ENCODE measurements around the gene OCRL. TPM values are rescaled to one million over a fixed set of nuclear protein-coding genes. Genes with fewer than 3 reads are reported as not detected.
A peak's percentile ranks its signal among the peaks of the same experiment; 100 is the strongest.

OCRL gene
- polyA plus RNA-seq, 1 of the 3 experiments (the other 2 are of a cell fraction): 18.6 TPM

DNA sequence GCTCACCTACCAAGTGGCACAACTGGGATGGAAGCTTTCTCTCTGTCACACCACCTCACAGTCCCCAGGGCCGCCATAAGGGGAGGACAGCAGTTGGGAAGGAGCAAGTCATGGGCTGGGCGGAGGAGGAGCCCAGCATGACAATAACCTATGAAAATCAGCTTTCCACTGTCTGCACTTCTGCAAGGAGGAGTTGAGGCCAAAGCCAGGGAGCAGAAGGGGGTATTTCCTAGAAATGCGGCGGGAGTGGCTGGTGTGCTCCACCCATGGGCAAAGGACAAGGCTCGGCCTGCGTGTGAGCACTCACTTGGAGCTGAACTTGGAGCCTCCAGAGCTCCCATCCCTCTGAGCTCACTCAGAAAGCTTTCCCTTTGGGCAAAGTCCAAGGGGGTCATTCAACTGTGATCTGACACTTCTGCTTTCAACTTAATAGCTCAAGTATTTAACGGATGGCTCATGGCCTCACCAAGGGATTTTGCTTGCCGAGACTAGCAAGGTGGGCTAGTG is 96.2 kb downstream of the OCRL start:
- Histone ChIP-seq H4K20me1 (ENCODE audit: insufficient read depth) (no peaks in the 10 kb centered on the region), H3K79me2 (ENCODE audit: insufficient read depth) (no peaks in the 10 kb centered on the region), H3K4me1 (ENCODE audit: control insufficient read depth in 1 of 2, insufficient read depth in 2 of 2, low read depth in 1 of 2, low read length in 1 of 2) (peaks cover 0 to 8% of the 10 kb centered on the region in 2 experiments; a peak in 1 of 4 replicates), H3K27ac (ENCODE audit: low read depth in 2 of 2, low read length in 1 of 2) (no peak overlapping the region), H3K9me3 (no peaks in the 10 kb centered on the region), H3F3A (replicated peaks; ENCODE audit: insufficient read depth) (no peaks in the 10 kb centered on the region), H3K9ac (no peak overlapping the region), H3K27me3 (ENCODE audit: insufficient read depth) (peaks cover 17% of the 10 kb centered on the region; the same call in 1 of the 2 replicates), H3K36me3 (replicated peaks in 1 of 2; ENCODE audit: control insufficient read depth in 1 of 2, insufficient read depth in 2 of 2, low read length in 1 of 2) (no peaks in the 10 kb centered on the region), H3K4me3 (ENCODE audit: low read depth in 2 of 2, low read length in 1 of 2) (no peak overlapping the region), H2AFZ (ENCODE audit: low read depth) (no peak overlapping the region), H3K9me2 (no peaks in the 10 kb centered on the region), H3K4me2 (no peak overlapping the region)
- ChIA-PET POLR2A (interaction anchor here (1.2 kb wide), 1 partner anchor 18 kb away, joined by 3 read pairs; the partner anchor contains the start of gene APLN), CTCF (interaction anchor here (0.8 to 7.7 kb wide), 18 partner anchors 15 to 425 kb away, joined by 3 to 119 read pairs (median 6); partner anchors contain the start of genes APLN, UTP14A and XPNPEP2)
- 34% methylated on average over 5 of the region's 8 CpGs for WGBS (ENCODE audit: low lambda C conversion rate)
- DNase-seq: no peak
- TF ChIP-seq SIN3A (IDR thresholded peaks at IDR 0.05; ENCODE audit: borderline replicate concordance, low read depth, low read length): no peak
- TF ChIP-seq ELF1 (IDR thresholded peaks at IDR 0.05): no peak

DNA sequence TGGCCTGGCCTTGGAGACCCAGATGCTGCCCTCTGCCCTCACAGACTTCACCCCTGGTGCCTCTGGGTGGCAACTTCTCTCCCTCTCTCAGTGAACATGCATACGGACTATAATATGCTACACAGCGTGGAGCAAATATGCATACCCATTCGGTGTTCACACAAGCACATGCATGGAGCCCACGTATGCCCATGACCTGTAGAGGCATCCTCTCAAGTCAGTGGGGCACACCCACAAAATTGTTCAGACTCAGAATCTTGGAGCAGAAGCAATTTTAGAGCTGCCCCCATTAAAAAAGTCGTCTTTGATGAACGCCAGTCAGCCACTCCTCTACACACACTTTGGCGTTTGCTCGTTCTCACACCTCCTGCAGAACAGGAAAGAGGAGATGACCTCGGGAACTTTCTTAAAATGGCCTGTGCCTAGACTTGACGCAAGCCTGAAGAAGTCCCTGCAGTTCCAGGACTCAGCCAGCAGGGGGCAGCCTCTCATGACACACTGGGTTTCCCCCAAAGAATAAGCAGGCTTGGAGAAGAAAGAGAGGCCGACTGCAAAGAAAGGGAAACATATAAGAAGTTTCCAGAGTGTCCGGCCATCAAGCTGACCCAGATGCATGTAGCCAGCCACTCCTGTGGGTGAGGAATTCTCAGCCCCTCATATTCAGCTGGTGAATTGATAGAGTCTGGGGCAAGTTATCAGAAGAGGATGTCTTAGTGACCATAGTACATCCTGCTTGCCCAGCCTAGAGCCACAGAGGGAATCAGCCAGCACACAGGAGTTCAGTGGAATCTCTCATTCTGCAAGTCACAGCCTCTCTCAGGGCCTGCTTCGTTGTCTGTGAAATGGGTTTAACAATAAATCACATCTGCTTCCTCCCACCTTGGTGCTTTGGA is 97.4 kb downstream of the OCRL start:
- Histone ChIP-seq H3K4me2 (no peak overlapping the region), H2AFZ (ENCODE audit: low read depth) (peak overlapping the region; percentile 69; the same call in 1 of the 2 replicates), H3K79me2 (ENCODE audit: insufficient read depth) (no peaks in the 10 kb centered on the region), H3K4me3 (ENCODE audit: low read depth in 2 of 2, low read length in 1 of 2) (no peak overlapping the region), H3F3A (replicated peaks; ENCODE audit: insufficient read depth) (peaks cover 1% of the 10 kb centered on the region), H4K20me1 (ENCODE audit: insufficient read depth) (no peaks in the 10 kb centered on the region), H3K36me3 (replicated peaks in 1 of 2; ENCODE audit: control insufficient read depth in 1 of 2, insufficient read depth in 2 of 2, low read length in 1 of 2) (no peaks in the 10 kb centered on the region), H3K9me3 (no peaks in the 10 kb centered on the region), H3K4me1 (ENCODE audit: control insufficient read depth in 1 of 2, insufficient read depth in 2 of 2, low read depth in 1 of 2, low read length in 1 of 2) (peaks cover 4 to 14% of the 10 kb centered on the region in 2 experiments; a peak in 2 of 4 replicates), H3K9me2 (no peaks in the 10 kb centered on the region), H3K9ac (no peak overlapping the region), H3K27me3 (ENCODE audit: insufficient read depth) (peaks cover 17% of the 10 kb centered on the region; the same call in 1 of the 2 replicates), H3K27ac (ENCODE audit: low read depth in 2 of 2, low read length in 1 of 2) (no peak overlapping the region)
- CTCF ChIA-PET: interaction anchor here (0.6 to 7.7 kb wide), 36 partner anchors 9 to 281 kb away, joined by 3 to 119 read pairs (median 4); partner anchors contain the start of genes APLN and UTP14A
- WGBS (ENCODE audit: low lambda C conversion rate): 9% methylated on average over 13 of the region's 13 CpGs
- TF ChIP-seq, protein P1, sequence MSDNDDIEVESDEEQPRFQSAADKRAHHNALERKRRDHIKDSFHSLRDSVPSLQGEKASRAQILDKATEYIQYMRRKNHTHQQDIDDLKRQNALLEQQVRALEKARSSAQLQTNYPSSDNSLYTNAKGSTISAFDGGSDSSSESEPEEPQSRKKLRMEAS (IDR thresholded peaks at IDR 0.05; ENCODE audit: low read depth): no peak
- peak; percentile 90 for TF ChIP-seq SMC3 (IDR thresholded peaks at IDR 0.05; ENCODE audit: low read depth, low read length)
- TF ChIP-seq NRF1 (IDR thresholded peaks at IDR 0.05; ENCODE audit: low read depth, low read length): peak; percentile 11; the same call in 1 of the 2 replicates
- TF ChIP-seq, protein P2, sequence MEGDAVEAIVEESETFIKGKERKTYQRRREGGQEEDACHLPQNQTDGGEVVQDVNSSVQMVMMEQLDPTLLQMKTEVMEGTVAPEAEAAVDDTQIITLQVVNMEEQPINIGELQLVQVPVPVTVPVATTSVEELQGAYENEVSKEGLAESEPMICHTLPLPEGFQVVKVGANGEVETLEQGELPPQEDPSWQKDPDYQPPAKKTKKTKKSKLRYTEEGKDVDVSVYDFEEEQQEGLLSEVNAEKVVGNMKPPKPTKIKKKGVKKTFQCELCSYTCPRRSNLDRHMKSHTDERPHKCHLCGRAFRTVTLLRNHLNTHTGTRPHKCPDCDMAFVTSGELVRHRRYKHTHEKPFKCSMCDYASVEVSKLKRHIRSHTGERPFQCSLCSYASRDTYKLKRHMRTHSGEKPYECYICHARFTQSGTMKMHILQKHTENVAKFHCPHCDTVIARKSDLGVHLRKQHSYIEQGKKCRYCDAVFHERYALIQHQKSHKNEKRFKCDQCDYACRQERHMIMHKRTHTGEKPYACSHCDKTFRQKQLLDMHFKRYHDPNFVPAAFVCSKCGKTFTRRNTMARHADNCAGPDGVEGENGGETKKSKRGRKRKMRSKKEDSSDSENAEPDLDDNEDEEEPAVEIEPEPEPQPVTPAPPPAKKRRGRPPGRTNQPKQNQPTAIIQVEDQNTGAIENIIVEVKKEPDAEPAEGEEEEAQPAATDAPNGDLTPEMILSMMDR (IDR thresholded peaks at IDR 0.05): peak; percentile 98
- peak; percentile 89 for TF ChIP-seq RAD21 (IDR thresholded peaks at IDR 0.05; ENCODE audit: low read length)
- no peak for TF ChIP-seq RFX5 (IDR thresholded peaks at IDR 0.05; ENCODE audit: low read length)
- POLR2A ChIA-PET: no interaction called here
- DNase-seq: peak; percentile 72

Measured in SK-N-SH (cell line).